ENCODE results near the gene SLIT1. TPM values are rescaled to one million over a fixed set of nuclear protein-coding genes. Genes with fewer than 3 reads are reported as not detected.

SLIT1 gene
- total RNA-seq, 1 donor from 2014 or later: 0.51 TPM

- ATAC-seq (ENCODE audit: low read depth): no peak
- intact Hi-C loops (cut with micrococcal nuclease): no loop called here
- H3K27ac Mint-ChIP-seq: no peak overlapping the region
- no peaks in the 10 kb centered on the region for H3K4me1 Mint-ChIP-seq
- ChIA-PET CTCF (interaction anchor here (0.8 to 2.6 kb wide), 3 partner anchors 39 to 133 kb away, joined by 3 to 15 read pairs (median 4); no protein-coding TSS in a partner anchor), POLR2A (no interaction called here)
- H3K4me3 Mint-ChIP-seq: no peak overlapping the region
- H3K36me3 Mint-ChIP-seq (ENCODE audit: low read depth): no peaks in the 10 kb centered on the region
- no peak for TF ChIP-seq CTCF (IDR thresholded peaks at IDR 0.05)
- H3K9me3 Mint-ChIP-seq: no peaks in the 10 kb centered on the region
- DNase-seq: no peak
- H3K27me3 Mint-ChIP-seq: peaks cover 39% of the 10 kb centered on the region
Observed at GRCh38 chr10:97076781-97077180, 109.0 kb downstream of the SLIT1 start.

DNA sequence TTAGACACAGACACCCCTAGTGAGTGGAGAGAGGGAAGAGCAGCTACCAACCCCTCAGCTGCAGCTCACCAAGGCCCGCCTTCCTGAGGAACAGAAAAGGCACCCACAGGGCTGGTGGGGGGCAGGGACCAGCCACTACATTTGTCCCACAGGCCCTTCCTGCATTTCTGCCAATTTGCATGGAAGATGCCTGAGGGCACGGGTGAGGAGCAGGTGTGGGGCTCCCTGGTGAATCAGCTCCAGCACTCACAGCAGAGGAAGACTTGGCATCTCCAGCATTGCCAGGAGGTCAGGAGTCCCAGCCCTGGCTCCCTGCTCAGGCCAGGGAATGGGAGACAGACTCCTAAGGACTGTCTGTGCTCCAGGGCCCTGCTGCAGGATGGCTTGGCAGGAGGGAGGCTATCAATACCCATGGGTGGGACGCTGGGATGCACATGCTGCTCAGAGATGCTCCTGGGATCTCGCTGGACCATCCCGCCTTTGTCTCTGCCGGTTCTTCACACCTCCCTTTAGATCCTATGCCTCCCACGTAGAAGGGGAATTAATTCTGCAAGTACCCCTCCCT lies 109.7 kb downstream of the SLIT1 start:
- H3K36me3 Mint-ChIP-seq (ENCODE audit: low read depth): no peaks in the 10 kb centered on the region

GRCh38 chr10:97075421-97075820 lies 110.3 kb downstream of the SLIT1 start:
- TF ChIP-seq CTCF (IDR thresholded peaks at IDR 0.05): no peak
- POLR2A ChIA-PET: no interaction called here

More for the DNA sequence above, 109.7 kb downstream of the SLIT1 start:
- H3K27ac Mint-ChIP-seq: no peak overlapping the region
- no peak for ATAC-seq (ENCODE audit: low read depth)
- no peak for DNase-seq
- H3K4me3 Mint-ChIP-seq: no peak overlapping the region
- TF ChIP-seq CTCF (IDR thresholded peaks at IDR 0.05): no peak
- POLR2A ChIA-PET: no interaction called here
- intact Hi-C loops (cut with micrococcal nuclease): no loop called here
- CTCF ChIA-PET: interaction anchor here (2.6 to 7.8 kb wide), 2 partner anchors 134 kb away, joined by 15 to 234 read pairs; no protein-coding TSS in a partner anchor
- no peaks in the 10 kb centered on the region for H3K4me1 Mint-ChIP-seq
- no peaks in the 10 kb centered on the region for H3K9me3 Mint-ChIP-seq
- peaks cover 36% of the 10 kb centered on the region for H3K27me3 Mint-ChIP-seq

DNA sequence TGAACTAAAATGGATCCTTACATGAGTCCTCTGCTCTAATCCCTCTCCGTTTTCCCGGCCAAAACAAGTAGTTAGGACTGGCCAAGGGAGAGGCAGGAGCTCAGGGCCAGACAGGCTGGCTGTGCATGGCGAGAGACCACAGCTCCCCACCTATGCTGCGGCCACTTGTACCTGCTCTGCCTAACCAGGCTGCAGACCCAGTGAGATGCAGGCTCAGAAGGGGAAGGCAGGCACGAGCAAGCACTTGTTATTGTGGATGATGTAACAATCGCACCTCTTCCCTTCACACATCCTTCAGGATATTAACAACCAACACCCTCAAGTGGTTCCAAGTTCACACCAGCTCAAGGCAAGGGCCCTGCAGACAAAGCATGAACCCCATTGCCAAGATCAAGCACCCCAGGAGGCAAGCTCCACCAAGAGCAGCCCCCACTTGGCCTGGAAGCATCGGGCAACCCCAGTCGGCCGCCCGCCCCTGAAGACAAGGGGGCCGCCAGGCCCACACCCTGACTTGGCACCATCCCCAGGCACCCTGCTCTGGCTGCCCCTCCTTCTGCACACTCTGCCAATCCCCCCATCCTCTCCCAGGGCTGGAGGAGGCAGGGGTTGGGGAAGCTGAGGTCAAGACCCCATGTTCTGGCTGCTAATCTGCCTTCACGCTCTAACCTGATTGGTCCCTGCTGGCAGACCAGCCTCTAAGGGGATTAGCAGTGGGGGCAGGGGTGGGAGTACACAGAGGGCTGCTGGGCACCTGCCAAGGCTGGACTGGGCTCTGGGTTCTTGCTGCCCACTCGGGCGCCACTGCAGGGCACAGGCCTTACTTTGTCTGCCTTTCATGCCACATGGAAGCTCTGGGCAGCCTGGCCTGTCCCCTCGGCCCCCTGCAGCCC lies 111.3 kb downstream of the SLIT1 start:
- ATAC-seq (ENCODE audit: low read depth) (no peak), DNase-seq (no peak)
- TF ChIP-seq CTCF (IDR thresholded peaks at IDR 0.05): no peak
- Mint-ChIP-seq H3K27ac (no peak overlapping the region), H3K4me3 (no peak overlapping the region), H3K9me3 (no peaks in the 10 kb centered on the region), H3K27me3 (peaks cover 41% of the 10 kb centered on the region), H3K4me1 (no peaks in the 10 kb centered on the region), H3K36me3 (ENCODE audit: low read depth) (no peaks in the 10 kb centered on the region)
- POLR2A ChIA-PET: no interaction called here
- intact Hi-C loops (cut with micrococcal nuclease): loop anchor here (5.0 kb wide), 1 partner anchor 288 kb away; no protein-coding TSS in a partner anchor
- CTCF ChIA-PET: interaction anchor here (7.8 kb wide), 1 partner anchor 135 kb away, joined by 234 read pairs; no protein-coding TSS in a partner anchor

More at GRCh38 chr10:97075421-97075820, 110.3 kb downstream of the SLIT1 start:
- Mint-ChIP-seq H3K4me3 (no peak overlapping the region), H3K36me3 (ENCODE audit: low read depth) (no peaks in the 10 kb centered on the region), H3K9me3 (no peaks in the 10 kb centered on the region), H3K4me1 (no peaks in the 10 kb centered on the region), H3K27me3 (peaks cover 33% of the 10 kb centered on the region), H3K27ac (no peak overlapping the region)
- DNase-seq (no peak), ATAC-seq (ENCODE audit: low read depth) (no peak)
- CTCF ChIA-PET: interaction anchor here (7.8 kb wide), 1 partner anchor 134 kb away, joined by 234 read pairs; no protein-coding TSS in a partner anchor
- intact Hi-C loops (cut with micrococcal nuclease): no loop called here

All from activated B cell treated with CpG ODN at 0.5 μM for 24 hours (primary cell).